HG02623 (cell line): ENCODE measurements around the gene ADAMTS13.

Source experiments
- ATAC-seq: cut with Tn5 transposase; IDR thresholded peaks from one replicate; pipeline ENCODE4 v1.9.1; 2021; ENCODE audit warnings: moderate library complexity; ENCODE audit not compliant: unreplicated experiment

ADAMTS13 gene

DNA sequence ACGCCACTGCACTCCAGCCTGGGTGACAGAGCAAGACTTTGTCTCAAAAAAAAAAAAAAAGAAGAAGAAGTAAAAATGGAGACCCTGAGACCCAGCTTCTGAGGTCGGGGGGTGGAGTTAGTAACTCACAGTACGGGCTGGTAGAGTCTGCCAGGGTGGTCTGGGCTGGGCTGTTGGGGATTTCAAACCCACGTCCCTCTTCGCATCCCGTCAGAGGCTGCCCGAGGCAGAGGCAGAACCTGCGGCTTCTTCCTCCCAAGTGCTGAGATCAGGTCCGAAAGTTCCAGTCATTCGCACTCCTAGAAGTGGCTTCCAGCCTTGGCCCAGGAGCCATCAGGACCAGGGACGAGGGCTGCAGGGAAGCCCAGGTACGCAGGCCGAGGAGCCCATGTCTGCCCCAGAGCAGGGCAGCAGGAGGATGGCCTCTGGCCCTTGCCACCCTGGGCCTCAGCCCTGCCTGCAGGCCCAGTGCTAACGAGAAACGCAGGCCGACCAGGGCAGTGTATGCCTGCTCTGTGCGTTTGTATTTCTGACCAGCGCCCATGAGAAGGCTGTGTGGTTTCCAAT is 66.6 kb downstream of the ADAMTS13 start:
- ATAC-seq, result no peak

GRCh38 chr9:133489253-133490190 is 67.4 kb downstream of the ADAMTS13 start:
- ATAC-seq, result no peak

- no peak for ATAC-seq
These were observed 68.1 kb downstream of the ADAMTS13 start for GRCh38 chr9:133490201-133490681.

GRCh38 chr9:133490865-133491655 is 68.9 kb downstream of the ADAMTS13 start:
- ATAC-seq, result no peak

GRCh38 chr9:133491656-133491925 is 69.4 kb downstream of the ADAMTS13 start:
- ATAC-seq, result no peak

DNA sequence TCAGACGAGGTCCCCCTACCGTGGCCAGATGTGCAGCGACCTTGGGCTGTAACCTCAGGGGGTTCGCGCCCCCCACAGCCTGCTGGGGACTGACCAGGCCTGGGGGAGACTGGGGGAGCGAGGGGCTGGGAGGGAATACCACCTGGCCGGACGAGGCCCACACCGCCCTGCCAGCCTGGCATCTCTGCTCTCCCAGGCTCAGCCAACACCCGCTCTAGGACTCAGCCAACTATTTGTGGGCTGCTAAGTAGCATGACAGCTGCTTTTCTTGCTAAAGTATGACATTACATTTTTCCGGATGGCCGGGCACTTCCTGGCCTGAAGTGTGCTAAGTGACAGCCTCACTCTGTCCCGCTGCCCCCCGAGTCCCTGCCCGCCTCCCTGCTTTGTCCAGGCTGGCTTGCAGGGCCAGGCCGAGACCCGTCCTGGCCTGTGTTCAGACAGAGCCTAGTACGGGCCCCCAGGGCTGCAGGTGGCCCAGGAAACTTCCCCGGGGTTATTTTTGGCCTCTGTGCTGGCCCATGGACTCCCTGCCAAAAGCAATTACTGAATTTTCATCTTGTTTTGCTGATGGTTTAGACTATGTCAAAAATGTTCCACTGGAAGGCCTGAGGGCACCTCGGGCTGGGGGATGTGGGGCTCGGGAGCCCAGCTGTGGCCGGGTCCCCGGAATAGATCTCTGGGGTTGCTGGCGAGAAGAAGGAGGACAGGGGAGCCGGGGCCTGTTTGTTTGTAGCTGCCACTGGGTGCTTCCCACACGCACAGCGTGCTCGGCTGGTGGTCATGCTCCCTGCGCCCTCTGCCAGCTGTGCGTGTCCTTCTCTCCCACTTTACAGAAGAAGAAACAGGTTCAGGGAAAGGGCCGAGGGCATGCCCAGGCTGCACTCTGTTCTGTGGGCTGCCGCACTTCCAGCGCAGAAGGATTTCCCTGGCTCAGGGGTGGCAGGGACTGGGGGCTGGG is 70.2 kb downstream of the ADAMTS13 start:
- ATAC-seq, result no peak

GRCh38 chr9:133493428-133493827 is 71.3 kb downstream of the ADAMTS13 start:
- no peak for ATAC-seq

DNA sequence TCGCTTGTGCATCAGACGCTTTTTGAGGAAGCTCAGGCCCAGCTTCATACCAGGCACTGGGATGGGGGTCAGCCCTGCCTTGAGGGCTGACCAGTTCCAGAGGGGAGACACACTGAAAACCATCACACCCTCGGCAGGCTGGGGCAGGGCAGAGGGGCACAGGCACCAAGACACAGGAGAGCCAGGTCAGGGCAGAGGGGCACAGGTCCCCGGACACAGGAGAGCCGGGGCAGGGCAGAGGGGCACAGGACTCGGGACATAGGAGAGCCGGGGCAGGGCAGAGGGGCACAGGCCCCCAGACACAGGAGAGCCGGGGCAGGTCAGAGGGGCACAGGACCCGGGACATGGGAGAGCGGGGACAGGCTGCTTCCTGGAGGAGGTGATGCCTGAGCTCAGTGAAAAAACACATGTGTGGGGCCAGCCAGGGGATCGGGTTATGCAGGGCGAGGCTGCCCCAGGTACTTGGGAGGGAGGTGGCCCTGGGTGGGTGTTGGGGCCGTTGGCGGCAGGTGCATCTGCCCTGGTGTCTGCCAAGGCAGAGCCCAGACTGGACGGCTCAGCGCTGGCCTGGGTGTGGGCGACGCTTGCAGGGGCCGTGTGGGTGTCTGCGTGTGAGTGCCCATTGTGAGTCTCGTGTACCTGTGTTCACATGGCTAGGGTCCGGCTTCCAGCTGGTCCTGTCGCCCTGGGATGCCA is 71.8 kb downstream of the ADAMTS13 start:
- ATAC-seq, result no peak

GRCh38 chr9:133494636-133495326 is 72.6 kb downstream of the ADAMTS13 start:
- ATAC-seq, result no peak

GRCh38 chr9:133495327-133496293 is 73.4 kb downstream of the ADAMTS13 start:
- no peak for ATAC-seq

- no peak for ATAC-seq
These were observed 75.0 kb downstream of the ADAMTS13 start for GRCh38 chr9:133496861-133497842.

- ATAC-seq, result no peak
These were observed 77.1 kb downstream of the ADAMTS13 start for GRCh38 chr9:133499132-133499891.

DNA sequence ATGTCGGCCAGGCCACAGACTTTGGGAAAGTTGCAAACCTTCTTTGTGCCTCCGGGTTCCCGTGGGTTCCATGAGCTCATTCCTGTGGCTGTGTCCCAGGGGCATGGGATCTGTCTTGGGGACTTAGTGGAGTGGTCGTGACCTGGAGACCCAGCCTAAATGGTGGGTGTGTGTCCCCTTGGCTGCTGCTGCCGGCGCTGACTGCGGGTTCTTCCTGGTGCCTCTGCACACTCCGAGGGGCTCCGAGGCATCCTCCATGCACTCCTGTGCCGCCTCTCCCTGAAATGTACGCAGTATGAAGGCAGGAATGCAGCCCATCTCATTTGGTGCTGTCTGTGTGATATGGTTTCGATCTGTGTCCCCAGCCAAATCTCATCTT is 77.7 kb downstream of the ADAMTS13 start:
- ATAC-seq, result no peak

DNA sequence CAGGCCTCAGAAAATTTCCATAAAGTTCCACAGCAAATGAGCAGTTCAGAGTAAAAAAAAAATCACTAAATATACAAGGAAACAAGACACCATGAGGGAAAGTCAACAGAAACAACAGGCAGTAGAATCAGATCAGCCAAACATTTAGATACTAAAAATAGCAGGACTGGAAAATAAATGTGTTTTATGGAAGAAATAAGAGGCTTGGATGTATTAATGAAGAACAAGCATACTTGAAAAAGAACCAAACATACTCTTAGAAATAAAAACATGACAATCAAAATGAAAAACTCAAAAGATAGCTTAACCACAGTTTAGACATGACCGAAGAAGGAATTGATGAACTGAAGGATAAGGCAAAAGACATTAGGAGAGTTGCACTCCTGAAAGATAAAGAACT is 79.9 kb downstream of the ADAMTS13 start:
- ATAC-seq, result no peak

DNA sequence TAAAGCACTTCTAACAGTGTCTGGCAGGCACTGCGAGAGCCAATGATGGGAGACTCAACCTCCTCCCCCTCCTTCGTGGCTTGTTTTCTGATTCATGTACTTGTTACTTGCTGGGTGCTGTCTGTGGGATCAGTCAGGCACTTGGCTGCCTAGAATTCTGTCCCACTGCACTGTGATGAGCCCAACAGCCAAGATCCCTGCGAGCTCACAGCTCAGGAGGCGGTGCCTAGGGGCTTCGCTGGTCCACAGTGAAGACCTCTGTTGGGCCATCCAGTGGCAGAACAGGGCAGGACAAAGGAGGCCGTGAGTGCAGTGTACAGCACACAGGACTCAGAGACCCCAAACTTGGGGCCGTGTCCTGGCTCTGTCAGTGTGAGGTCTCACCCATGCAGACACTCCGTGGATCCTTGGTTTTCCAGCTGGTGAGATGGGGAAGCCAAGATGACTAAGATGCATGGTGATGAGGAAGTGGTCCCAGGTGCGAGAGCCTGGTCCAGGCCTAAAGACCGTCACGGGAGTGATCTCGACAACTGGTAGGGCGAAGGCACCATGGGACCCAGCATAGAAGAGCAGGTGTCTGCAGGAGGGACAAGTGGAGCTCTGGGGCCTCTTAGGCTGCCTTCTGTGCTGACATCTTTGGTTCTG is 83.1 kb downstream of the ADAMTS13 start:
- no peak for ATAC-seq
